Smooth muscle cell (in vitro differentiated cells): ENCODE data around the gene CCDC32. TPM values are rescaled to one million over a fixed set of nuclear protein-coding genes. Genes with fewer than 3 reads are reported as not detected.

Experiments
- DNase-seq: peaks from one replicate; lab custom pipeline; 2025; ENCODE audit not compliant: unreplicated experiment; lab: John Stamatoyannopoulos, UW
- H2AFZ ChIP-seq: fragments of 200-600 bp; sonication (generic); 2 replicates; pipeline ENCODE4 v1.6.0; 2016; ENCODE audit warnings: antibody characterized with exemption, low read depth, mild to moderate bottlenecking
- H3F3A ChIP-seq: fragments of 200-600 bp; sonication (generic); 2 replicates; pipeline ENCODE4 v1.6.0; 2017; ENCODE audit warnings: antibody characterized with exemption, low read depth
- H3K27ac ChIP-seq: fragments of 200-600 bp; sonication (generic); 2 replicates; pipeline ENCODE4 v1.5.1; 2016; ENCODE audit warnings: low read depth, mild to moderate bottlenecking
- H3K27me3 ChIP-seq: fragments of 200-600 bp; sonication (generic); 2 replicates; pipeline ENCODE4 v1.6.1; 2016; ENCODE audit warnings: low read depth, mild to moderate bottlenecking
- H3K36me3 ChIP-seq: fragments of 200-600 bp; sonication (generic); 2 replicates; pipeline ENCODE4 v1.5.1; 2016; ENCODE audit warnings: low read depth
- H3K4me1 ChIP-seq: fragments of 200-600 bp; sonication (generic); 2 replicates; pipeline ENCODE4 v1.5.1; 2016; ENCODE audit warnings: low read depth
- H3K4me2 ChIP-seq: fragments of 200-600 bp; sonication (generic); 2 replicates; pipeline ENCODE4 v1.6.0; 2016; ENCODE audit warnings: mild to moderate bottlenecking
- H3K4me3 ChIP-seq: fragments of 200-600 bp; sonication (generic); 2 replicates; pipeline ENCODE4 v1.5.1; 2016; ENCODE audit warnings: mild to moderate bottlenecking
- H3K79me2 ChIP-seq: fragments of 200-600 bp; sonication (generic); 2 replicates; pipeline ENCODE4 v1.6.0; 2016; ENCODE audit warnings: low read depth, mild to moderate bottlenecking
- H3K9ac ChIP-seq: fragments of 200-600 bp; sonication (generic); 2 replicates; pipeline ENCODE4 v1.6.0; 2016; ENCODE audit warnings: low read depth
- H3K9me3 ChIP-seq: fragments of 200-600 bp; sonication (generic); replicated peaks from 2 replicates; pipeline ENCODE4 v1.5.1; 2016; ENCODE audit warnings: low read depth
- H4K20me1 ChIP-seq: fragments of 200-600 bp; sonication (generic); 2 replicates; pipeline ENCODE4 v1.6.0; 2016; ENCODE audit warnings: low read depth
- WGBS: methylation state at CpG from one replicate; pipeline ENCODE4 v1.1.7; 2016; ENCODE audit warnings: low lambda C conversion rate; 5-methylcytosine and 5-hydroxymethylcytosine counted together
- polyA plus RNA-seq: library from polyadenylated mRNA; unstranded; fragments of >200 nt; fragmentation: Nextera tagmentation; extraction: Ambion mirVana; gene quantifications from 2 replicates; pipeline ENCODE4 v1.2.1, GENCODE V29; 2016
- total RNA-seq: library from RNA; depleted of rRNA; stranded (reverse); fragments of >200 nt; gene quantifications from 2 replicates; pipeline ENCODE4 v1.2.3, GENCODE V29; 2014
- TF ChIP-seq, protein P1 (sequence below): fragments of 200-600 bp; sonication (generic); IDR thresholded peaks from 2 replicates; pipeline ENCODE4 v1.5.1; 2017; ENCODE audit warnings: borderline replicate concordance, mild to moderate bottlenecking, antibody characterized with exemption; ENCODE audit not compliant: insufficient read depth, poor library complexity, severe bottlenecking

CCDC32 gene
- total and polyA plus RNA-seq, 2 experiments from 2014 or later = 16.2 to 20.6 TPM

GRCh38 chr15:40511472-40512133, 53.2 kb downstream of the CCDC32 start:
- TF ChIP-seq, protein P1, sequence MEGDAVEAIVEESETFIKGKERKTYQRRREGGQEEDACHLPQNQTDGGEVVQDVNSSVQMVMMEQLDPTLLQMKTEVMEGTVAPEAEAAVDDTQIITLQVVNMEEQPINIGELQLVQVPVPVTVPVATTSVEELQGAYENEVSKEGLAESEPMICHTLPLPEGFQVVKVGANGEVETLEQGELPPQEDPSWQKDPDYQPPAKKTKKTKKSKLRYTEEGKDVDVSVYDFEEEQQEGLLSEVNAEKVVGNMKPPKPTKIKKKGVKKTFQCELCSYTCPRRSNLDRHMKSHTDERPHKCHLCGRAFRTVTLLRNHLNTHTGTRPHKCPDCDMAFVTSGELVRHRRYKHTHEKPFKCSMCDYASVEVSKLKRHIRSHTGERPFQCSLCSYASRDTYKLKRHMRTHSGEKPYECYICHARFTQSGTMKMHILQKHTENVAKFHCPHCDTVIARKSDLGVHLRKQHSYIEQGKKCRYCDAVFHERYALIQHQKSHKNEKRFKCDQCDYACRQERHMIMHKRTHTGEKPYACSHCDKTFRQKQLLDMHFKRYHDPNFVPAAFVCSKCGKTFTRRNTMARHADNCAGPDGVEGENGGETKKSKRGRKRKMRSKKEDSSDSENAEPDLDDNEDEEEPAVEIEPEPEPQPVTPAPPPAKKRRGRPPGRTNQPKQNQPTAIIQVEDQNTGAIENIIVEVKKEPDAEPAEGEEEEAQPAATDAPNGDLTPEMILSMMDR = no peak
- no peaks in the 10 kb centered on the region for H3K9me3 ChIP-seq
- peak; percentile 13 for DNase-seq
- peak overlapping the region; percentile 30 for H3K9ac ChIP-seq
- H3K4me2 ChIP-seq = peak overlapping the region; percentile 96
- H3F3A ChIP-seq = peaks cover 5% of the 10 kb centered on the region
- H3K79me2 ChIP-seq = no peaks in the 10 kb centered on the region
- no peaks in the 10 kb centered on the region for H3K36me3 ChIP-seq
- peak overlapping the region; percentile 76 for H2AFZ ChIP-seq
- H4K20me1 ChIP-seq = no peaks in the 10 kb centered on the region
- no peaks in the 10 kb centered on the region for H3K4me1 ChIP-seq
- no peak overlapping the region for H3K27ac ChIP-seq
- peak overlapping the region; percentile 52 for H3K4me3 ChIP-seq
- H3K27me3 ChIP-seq = no peaks in the 10 kb centered on the region
- WGBS = 3% methylated on average over 55 of the region's 61 CpGs

DNA sequence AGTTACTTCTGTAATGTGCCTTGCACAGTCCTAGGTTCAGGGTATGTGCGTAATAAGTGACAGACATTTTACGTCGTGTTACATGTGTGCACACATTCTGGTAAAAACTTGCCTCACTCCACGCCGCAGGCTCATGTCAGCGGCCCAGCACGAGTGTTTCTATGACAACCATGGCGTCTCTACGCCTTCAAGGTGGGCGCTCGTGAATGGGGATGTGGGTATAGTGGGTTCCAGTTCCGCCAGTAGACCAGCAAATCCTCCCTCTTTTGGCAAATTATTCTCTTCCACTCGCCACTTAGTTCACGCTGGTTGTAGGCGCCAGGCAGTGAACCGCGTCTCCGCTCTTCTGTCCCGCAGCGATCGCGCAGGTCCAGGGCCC, 53.8 kb downstream of the CCDC32 start:
- Histone ChIP-seq H4K20me1 (no peaks in the 10 kb centered on the region), H3K27ac (no peak overlapping the region), H3K9ac (peak overlapping the region; percentile 30), H3K79me2 (no peaks in the 10 kb centered on the region), H3F3A (peaks cover 5% of the 10 kb centered on the region), H3K9me3 (no peaks in the 10 kb centered on the region), H3K4me1 (no peaks in the 10 kb centered on the region), H2AFZ (peak overlapping the region; percentile 76), H3K4me3 (peak overlapping the region; percentile 52), H3K36me3 (no peaks in the 10 kb centered on the region), H3K27me3 (no peaks in the 10 kb centered on the region), H3K4me2 (peak overlapping the region; percentile 96)
- WGBS = 37% methylated on average over 22 of the region's 22 CpGs
- DNase-seq = no peak
- TF ChIP-seq, protein P1 = no peak

DNA sequence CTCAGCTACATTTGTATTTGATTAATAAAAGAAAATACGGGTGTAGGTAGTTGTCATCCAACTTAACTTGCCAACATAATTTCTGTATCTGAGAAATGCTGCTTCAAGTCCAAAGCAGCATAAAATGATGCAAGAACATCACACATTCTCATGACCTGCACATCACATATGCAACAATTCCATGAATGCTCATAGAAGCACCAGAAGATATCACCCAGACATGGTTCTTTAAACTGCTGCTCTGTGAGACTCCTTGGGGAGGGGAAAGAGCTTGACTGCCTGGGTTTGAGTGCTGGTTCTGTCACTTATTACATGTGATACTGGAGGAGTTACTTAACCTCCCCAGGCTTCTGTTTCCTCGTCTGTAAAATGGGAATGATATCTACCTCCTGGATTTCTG, 54.6 kb downstream of the CCDC32 start:
- DNase-seq = no peak
- Histone ChIP-seq H3K4me2 (no peak overlapping the region), H3K27me3 (no peaks in the 10 kb centered on the region), H3K4me1 (no peaks in the 10 kb centered on the region), H3K9ac (no peak overlapping the region), H3K4me3 (no peak overlapping the region), H3K79me2 (no peaks in the 10 kb centered on the region), H3K27ac (no peak overlapping the region), H2AFZ (no peak overlapping the region), H3K9me3 (no peaks in the 10 kb centered on the region), H3F3A (peaks cover 5% of the 10 kb centered on the region), H4K20me1 (no peaks in the 10 kb centered on the region), H3K36me3 (no peaks in the 10 kb centered on the region)
- WGBS = 93% methylated on average over 2 of the region's 2 CpGs
- TF ChIP-seq, protein P1 = no peak

DNA sequence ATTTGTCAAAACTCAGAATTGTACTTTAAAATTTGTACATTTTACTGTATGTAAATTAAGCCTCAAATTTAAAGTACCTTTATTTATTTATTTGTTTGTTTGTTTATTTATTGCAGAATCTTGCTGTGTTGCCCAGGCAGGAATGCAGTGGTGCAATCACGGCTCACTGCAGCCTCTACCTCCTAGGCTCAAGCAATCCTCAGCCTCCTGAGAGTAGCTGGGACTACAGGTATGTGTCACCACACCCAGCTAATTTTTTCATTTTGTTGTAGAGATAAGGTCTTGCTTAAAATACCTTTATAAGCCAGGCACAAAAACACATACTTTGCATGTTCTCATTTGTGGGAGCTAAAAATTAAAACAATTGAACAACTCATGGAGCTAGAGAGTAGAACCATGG, 56.6 kb downstream of the CCDC32 start:
- 74% methylated on average over 1 of the region's 1 CpG for WGBS
- Histone ChIP-seq H3K4me1 (no peaks in the 10 kb centered on the region), H3K27ac (no peak overlapping the region), H3F3A (peaks cover 5% of the 10 kb centered on the region), H3K4me3 (no peak overlapping the region), H3K9me3 (no peaks in the 10 kb centered on the region), H3K36me3 (no peaks in the 10 kb centered on the region), H3K4me2 (no peak overlapping the region), H4K20me1 (no peaks in the 10 kb centered on the region), H3K27me3 (no peaks in the 10 kb centered on the region), H2AFZ (no peak overlapping the region), H3K9ac (no peak overlapping the region), H3K79me2 (no peaks in the 10 kb centered on the region)
- TF ChIP-seq, protein P1 = no peak
- DNase-seq = no peak
